Measurements from ENCODE around the gene GPR83.
"Not testable (repeated sequence)": the region's sequence is repeated elsewhere in the genome, so short reads cannot be mapped to it uniquely, and the experiment has no call there.

Gene GPR83

DNA sequence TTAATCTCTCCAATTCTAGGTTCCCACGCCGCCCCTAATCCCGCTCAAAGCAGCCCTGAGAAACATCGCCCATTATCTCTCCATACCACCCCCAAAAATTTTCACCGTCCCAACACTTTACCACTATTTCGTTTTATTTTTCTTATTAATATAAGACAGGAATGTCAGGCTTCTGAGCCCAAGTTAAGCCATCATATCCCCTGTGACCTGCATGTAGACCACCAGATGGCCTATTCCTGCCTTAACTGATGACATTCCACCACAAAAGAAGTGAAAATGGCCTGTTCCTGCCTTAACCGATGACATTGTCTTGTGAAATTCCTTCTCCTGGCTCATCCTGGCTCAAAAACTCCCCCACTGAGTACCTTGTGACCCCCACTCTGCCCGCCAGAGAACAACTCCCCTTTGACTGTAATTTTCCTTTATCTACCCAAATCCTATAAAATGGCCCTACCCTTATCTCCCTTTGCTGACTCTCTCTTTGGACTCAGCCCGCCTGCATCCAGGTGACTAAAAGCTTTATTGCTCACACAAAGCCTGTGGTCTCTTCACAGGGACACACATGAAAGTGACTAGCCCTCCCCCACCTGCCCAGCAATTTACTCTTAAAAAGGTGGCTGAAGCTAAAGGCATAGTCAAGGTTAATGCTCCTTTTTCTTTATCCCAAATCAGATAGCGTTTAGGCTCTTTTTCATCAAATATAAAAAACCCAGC, 50.2 kb downstream of the GPR83 start:
- DNase-seq, result not testable (repeated sequence)

GRCh38 chr11:94346311-94346710, 54.9 kb downstream of the GPR83 start:
- DNase-seq, result not testable (repeated sequence)

- no peak for DNase-seq
These were observed 57.7 kb downstream of the GPR83 start for GRCh38 chr11:94343495-94343894.

DNA sequence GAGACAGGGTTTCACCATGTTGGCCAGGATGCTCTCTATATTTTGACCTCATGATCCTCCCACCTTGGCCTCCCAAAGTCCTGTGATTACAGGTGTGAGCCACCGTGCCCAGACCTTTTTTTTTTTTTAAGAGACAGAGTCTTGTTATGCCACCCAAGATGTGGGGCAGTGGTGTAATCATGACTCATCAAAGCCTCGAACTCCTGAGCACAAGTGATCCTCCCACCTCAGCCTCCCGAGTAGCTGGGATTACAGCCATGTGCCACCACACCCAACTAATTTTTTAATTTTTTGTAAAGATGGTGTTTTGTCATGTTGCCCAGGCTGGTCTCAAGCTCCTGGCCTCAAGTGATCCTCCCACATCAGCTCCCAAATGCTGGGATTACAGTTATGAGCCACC, 59.0 kb downstream of the GPR83 start:
- DNase-seq, result no peak

DNA sequence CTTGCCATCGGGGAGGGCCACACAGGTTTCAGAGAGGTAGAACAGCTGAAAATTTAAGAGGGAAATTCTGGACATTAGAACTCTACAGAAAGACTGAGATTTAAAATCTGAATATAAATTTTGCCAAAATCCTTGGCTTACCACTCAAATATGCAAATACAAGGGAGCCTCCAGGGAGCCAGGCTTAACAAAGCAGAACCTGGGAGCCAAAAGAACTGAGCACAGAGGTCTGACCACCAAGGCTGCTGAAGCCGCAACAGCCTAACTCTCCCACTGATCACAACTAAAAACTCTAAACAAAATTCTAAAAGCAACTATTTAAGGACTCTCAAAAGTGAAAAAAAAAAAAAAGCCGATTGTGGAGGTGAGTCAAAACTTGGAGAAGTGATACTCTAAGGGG, 62.6 kb downstream of the GPR83 start:
- DNase-seq, result no peak

GRCh38 chr11:94336033-94336432, 65.2 kb downstream of the GPR83 start:
- no peak for DNase-seq

DNA sequence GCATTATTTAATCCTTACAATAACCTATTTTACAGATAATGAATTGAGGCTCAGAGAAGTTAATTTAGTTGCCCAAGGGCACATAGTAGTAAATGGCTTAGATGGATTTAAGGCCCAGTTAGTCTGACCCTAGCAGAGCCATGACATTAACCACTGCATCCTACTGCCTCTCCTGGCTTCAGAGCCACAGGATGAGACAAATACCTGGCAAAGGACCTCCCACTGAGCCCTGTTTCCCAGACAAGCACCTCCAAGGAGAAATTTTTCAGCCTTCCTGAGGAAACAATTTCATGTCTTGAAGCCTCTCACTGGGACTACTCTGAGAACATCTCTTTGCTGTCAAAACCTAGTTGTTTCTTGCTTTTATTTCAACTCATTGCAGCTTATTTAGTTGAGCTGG, 68.4 kb downstream of the GPR83 start:
- DNase-seq, result no peak

- no peak for DNase-seq
These were observed 70.4 kb downstream of the GPR83 start for GRCh38 chr11:94330789-94331188.

- DNase-seq, result no peak
These were observed 71.7 kb downstream of the GPR83 start for GRCh38 chr11:94329501-94329900.

DNA sequence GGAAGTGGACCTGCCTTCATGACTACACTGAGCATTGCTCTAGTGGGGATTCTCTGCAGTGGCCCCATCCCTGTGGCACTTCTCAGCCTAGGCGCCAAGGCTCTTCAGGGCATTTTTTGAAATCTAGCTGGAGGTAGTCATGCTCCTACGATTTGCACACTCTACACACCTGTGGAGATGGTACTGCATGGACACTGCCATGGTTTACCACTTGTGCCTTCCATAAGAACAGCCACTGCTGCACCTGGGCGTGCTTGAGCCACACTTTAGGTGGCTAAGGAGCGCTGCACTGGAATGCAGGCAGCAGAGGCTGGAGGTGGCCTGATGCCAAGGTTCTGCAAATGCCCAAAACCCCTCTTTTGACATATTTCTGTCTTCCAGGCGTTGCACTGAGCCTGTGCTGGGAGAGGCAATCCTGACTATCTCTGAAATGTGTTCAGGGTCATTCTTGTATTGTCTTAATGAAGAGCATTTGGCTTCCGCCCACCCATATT, 72.6 kb downstream of the GPR83 start:
- no peak for DNase-seq

Measured in KG1 (cell line).